Transverse colon (tissue), 4 donors: ENCODE measurements around the gene RNU11. TPM values are rescaled to one million over a fixed set of nuclear protein-coding genes. Genes with fewer than 3 reads are reported as not detected.
"Not testable (repeated sequence)": the region's sequence is repeated elsewhere in the genome, so short reads cannot be mapped to it uniquely, and the experiment has no call there.

Source experiments
- DNase-seq: peaks from one replicate; pipeline ENCODE4 v3.0.0-alpha.2; 2019
- H3K27ac ChIP-seq, 4 donors: fragments of 200-600 bp; sonication (generic); 2 replicates each; pipeline ENCODE4 v1.5.1; 2016 to 2018; ENCODE audit warnings: inconsistent platforms in 4 of 4
- H3K27me3 ChIP-seq: fragments of 200-600 bp; sonication (generic); 2 replicates; pipeline ENCODE4 v1.5.1; 2017; ENCODE audit warnings: inconsistent platforms
- H3K36me3 ChIP-seq, 4 donors: fragments of 200-600 bp; sonication (generic); 2 replicates each; pipeline ENCODE4 v1.5.1; 2017 to 2019; ENCODE audit warnings: inconsistent platforms in 4 of 4
- H3K4me1 ChIP-seq, 4 donors: fragments of 200-600 bp; sonication (generic); 2 replicates each; pipeline ENCODE4 v1.5.1; 2017 to 2020; ENCODE audit warnings: inconsistent platforms in 4 of 4
- H3K4me3 ChIP-seq, 4 donors: fragments of 200-600 bp; sonication (generic); 1 replicate in 1 of 4; 2 replicates in 3 of 4; pipeline versions ENCODE4 v1.5.1 to v1.6.1; 2017 to 2019; ENCODE audit warnings: inconsistent platforms in 4 of 4
- H3K9me3 ChIP-seq, 2 donors: fragments of 200-600 bp; sonication (generic); 2 replicates each; pipeline ENCODE4 v1.5.1; 2017 to 2019; ENCODE audit warnings: inconsistent platforms in 2 of 2
- CTCF ChIP-seq, 5 experiments: fragments of 200-600 bp in 3 of 5; fragments of 450-650 bp in 2 of 5; sonication (generic) in 3 of 5; IDR thresholded peaks; 1 replicate in 2 of 5; 2 replicates in 3 of 5; pipeline ENCODE4 v1.5.1; 2016 to 2017; ENCODE audit warnings: antibody characterized with exemption in 5 of 5, inconsistent platforms in 3 of 5, mild to moderate bottlenecking in 2 of 5, moderate library complexity in 1 of 5
- EP300 ChIP-seq: sonication (generic); formaldehyde crosslinking; IDR thresholded peaks from one replicate; pipeline ENCODE4 v1.6.1; 2017; ENCODE audit warnings: antibody characterized with exemption, low read depth
- POLR2A ChIP-seq: fragments of 450-650 bp; IDR thresholded peaks from one replicate; pipeline ENCODE4 v1.6.1; 2016; ENCODE audit warnings: antibody characterized with exemption, mild to moderate bottlenecking, moderate library complexity
- POLR2AphosphoS5 ChIP-seq, 3 donors: sonication (generic); formaldehyde crosslinking; IDR thresholded peaks; one replicate each; pipeline ENCODE4 v1.6.1; 2016; ENCODE audit warnings: antibody characterized with exemption in 3 of 3
- WGBS, 2 donors: methylation state at CpG; one replicate each; pipeline ENCODE4 v1.1.5; 2018; ENCODE audit warnings: low coverage in 1 of 2; 5-methylcytosine and 5-hydroxymethylcytosine counted together
- in situ Hi-C, 4 donors: fragments of 200-750 bp; cut with MboI; loops; one replicate each; pipeline versions ENCODE4 v1.15.0 to v1.15.1; 2017; ENCODE audit warnings: low sequenced_read_pairs in 3 of 4, low pct_ligation_motif_present in 1 of 4, low pct_unique_long_range_greater_than_20kb in 1 of 4
- intact Hi-C: fragments of 100-400 bp; cut with DNase I; formaldehyde crosslinking; loops from one replicate; pipeline ENCODE4 v1.15.1; 2023; ENCODE audit warnings: low total_unique reads
- total RNA-seq, 4 donors: library from RNA; depleted of rRNA; stranded (reverse); fragments of >200 nt; gene quantifications; one replicate each; pipeline ENCODE4 v1.1.0, GENCODE V29; 2016

The RNU11 gene
- total RNA-seq, 4 donors from 2014 or later = not detected

DNA sequence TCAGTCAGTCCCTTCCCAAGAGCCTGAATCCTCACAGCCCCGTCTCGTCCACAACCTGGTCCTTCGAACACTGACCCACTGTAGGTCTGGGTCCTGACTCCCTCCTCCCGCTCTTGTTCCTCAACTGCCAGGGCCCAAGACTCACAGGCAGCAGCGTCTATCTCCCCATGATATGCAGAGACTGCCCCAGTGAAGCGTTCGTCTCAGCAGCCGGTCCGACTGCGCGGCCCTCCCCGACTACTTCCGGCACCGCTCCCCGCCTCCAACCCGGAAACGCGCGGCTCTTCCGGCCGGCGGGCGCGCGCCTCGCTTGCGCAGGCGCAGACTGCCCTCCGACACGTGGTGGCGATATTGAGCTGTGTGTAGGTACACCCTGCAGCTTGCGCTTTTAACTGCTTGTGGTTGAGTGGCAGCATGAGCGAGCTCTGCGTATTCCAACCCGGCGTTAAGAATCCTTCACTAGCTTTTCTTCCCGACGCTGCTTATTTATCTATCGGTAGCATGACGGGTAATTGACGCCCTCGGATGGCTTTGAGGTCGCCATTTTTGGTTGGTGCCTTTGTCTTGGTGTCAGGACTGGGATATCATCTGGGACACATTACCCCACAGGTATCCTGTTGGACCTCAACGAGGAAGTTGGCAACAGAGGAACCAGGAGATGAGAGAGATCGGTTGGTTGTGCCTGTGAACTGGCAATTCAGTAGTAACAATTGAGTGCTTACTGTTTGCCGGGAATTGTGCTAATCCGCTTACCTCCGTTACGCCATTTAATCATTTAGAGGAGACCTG is 5.4 kb upstream of the RNU11 start, which contains the start of gene TAF12:
Gene TAF12 (minus strand): TSS at position 221 of the 789 bp plus-strand sequence. CDS start 20,986 bp downstream, outside the sequence.
- 0% methylated on average over 47 of the region's 49 CpGs; no CpG with 5 or more reads in 1 of the 2 donors for WGBS, 2 donors

DNA sequence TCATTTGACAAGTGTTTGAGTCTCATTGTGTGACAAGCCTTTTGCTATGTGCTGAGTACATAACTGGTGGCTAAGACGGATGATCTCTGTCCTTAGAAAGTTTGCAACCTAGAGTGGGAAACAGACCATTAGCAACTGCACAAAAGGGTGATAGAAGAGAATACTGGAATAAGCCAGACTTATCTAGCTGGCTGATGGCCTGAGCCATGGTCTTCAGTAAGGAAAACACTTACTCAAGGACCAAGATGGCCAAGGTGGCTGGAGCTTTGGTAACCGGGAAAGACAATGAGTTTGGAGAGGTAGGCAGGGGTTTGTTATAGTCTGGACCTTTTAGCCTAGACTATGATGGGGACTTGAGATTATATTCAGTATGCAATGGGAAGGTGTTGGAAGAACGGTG is 3.9 kb upstream of the RNU11 start:
- H3K4me1 ChIP-seq = peaks cover 26 to 48% (median 28%) of the 10 kb centered on the region in 4 donors
- H3K4me3 ChIP-seq = peak overlapping the region in 1 of 4 donors; percentile 74
- in situ Hi-C loops = no loop called here
- H3K27me3 ChIP-seq = no peaks in the 10 kb centered on the region
- peak overlapping the region; percentile 92 to 96 (median 93) for H3K27ac ChIP-seq
- WGBS, 2 donors = 67 to 93% methylated on average over 3 of the region's 3 CpGs
- no peaks in the 10 kb centered on the region for H3K36me3 ChIP-seq
- no peak for DNase-seq
- TF ChIP-seq POLR2A (no peak), POLR2AphosphoS5 (IDR thresholded peaks at IDR 0.05) (no peak), EP300 (no peak), CTCF (IDR thresholded peaks at IDR 0.05) (no peak)
- no peaks in the 10 kb centered on the region for H3K9me3 ChIP-seq
- intact Hi-C loops = no loop called here

More for the DNA sequence above, 5.4 kb upstream of the RNU11 start, which contains the start of gene TAF12:
- peak; percentile 97 to 98 (median 98) for TF ChIP-seq POLR2AphosphoS5 (IDR thresholded peaks at IDR 0.05)
- TF ChIP-seq EP300 = no peak
- peak in 4 of 5 experiments; percentile 13 to 52 (median 34) for TF ChIP-seq CTCF (IDR thresholded peaks at IDR 0.05)
- TF ChIP-seq POLR2A = peak; percentile 99
- Histone ChIP-seq H3K27ac (peak within 1 kb of the TSS; percentile 92 to 96 (median 93)), H3K4me3 (peak within 1 kb of the TSS; percentile 61 to 92 (median 78)), H3K9me3 (no peaks in the 10 kb centered on the region), H3K4me1 (peaks cover 20 to 44% (median 25%) of the 10 kb centered on the region in 4 donors), H3K36me3 (no peaks in the 10 kb centered on the region), H3K27me3 (no peaks in the 10 kb centered on the region)
- peak; percentile 95 for DNase-seq
- in situ Hi-C loops (no loop called here), intact Hi-C loops (no loop called here)

- H3K27me3 ChIP-seq, in situ Hi-C loops, H3K9me3 ChIP-seq, H3K4me3 ChIP-seq, H3K36me3 ChIP-seq, intact Hi-C loops, DNase-seq, H3K27ac ChIP-seq: not testable (repeated sequence)
- WGBS, 2 donors = 60 to 95% methylated on average over 1 to 11 of the region's 11 CpGs
- peaks cover 26 to 49% (median 29%) of the 10 kb centered on the region in 4 donors for H3K4me1 ChIP-seq
Observed at GRCh38 chr1:28645406-28645805, 3.0 kb upstream of the RNU11 start.

GRCh38 chr1:28646040-28646439 is 2.4 kb upstream of the RNU11 start:
- H3K9me3 ChIP-seq = no peaks in the 10 kb centered on the region
- intact Hi-C loops (no loop called here), in situ Hi-C loops (no loop called here)
- TF ChIP-seq POLR2AphosphoS5 (IDR thresholded peaks at IDR 0.05) = no peak
- no peak for TF ChIP-seq CTCF (IDR thresholded peaks at IDR 0.05)
- no peak for TF ChIP-seq POLR2A
- TF ChIP-seq EP300 = no peak
- no peak overlapping the region for H3K27ac ChIP-seq
- H3K36me3 ChIP-seq = no peaks in the 10 kb centered on the region
- H3K4me3 ChIP-seq = no peak overlapping the region
- no peak for DNase-seq
- WGBS, 2 donors = 100% methylated on average over 1 of the region's 1 CpG
- peaks cover 24 to 43% (median 29%) of the 10 kb centered on the region in 4 donors for H3K4me1 ChIP-seq
- H3K27me3 ChIP-seq = no peaks in the 10 kb centered on the region
